Keratinocyte (primary cell): ENCODE measurements around the gene TNS1. TPM values are rescaled to one million over a fixed set of nuclear protein-coding genes. Genes with fewer than 3 reads are reported as not detected.
A peak's percentile ranks its signal among the peaks of the same experiment; 100 is the strongest.

ENCODE experiments used
- DNase-seq: peaks from one replicate; pipeline ENCODE4 v3.0.0-alpha.2; 2011; ENCODE audit warnings: low read depth, missing footprints, low spot score
- FAIRE-seq: peaks from 2 replicates; lab custom pipeline; 2011; peaks lifted over from hg19 to GRCh38; lab: Jason Lieb, UNC
- H2AFZ ChIP-seq: 2 replicates; pipeline ENCODE4 v1.6.0; 2012; ENCODE audit warnings: low read length, control low read depth, inconsistent platforms; ENCODE audit not compliant: control insufficient read depth
- H3K27ac ChIP-seq: 2 replicates; pipeline ENCODE4 v1.5.1; 2011; ENCODE audit warnings: low read length; ENCODE audit not compliant: control insufficient read depth, insufficient read depth
- H3K27me3 ChIP-seq: 3 replicates; pipeline ENCODE4 v1.6.0; 2011; ENCODE audit warnings: low read length; ENCODE audit not compliant: control insufficient read depth, insufficient read depth; ENCODE audit errors: extremely low read depth
- H3K36me3 ChIP-seq, 2 experiments: 2 replicates in 1 of 2; 3 replicates in 1 of 2; pipeline ENCODE4 v1.5.1; 2011; ENCODE audit warnings: low read length in 2 of 2, mild to moderate bottlenecking in 1 of 2; ENCODE audit not compliant: control insufficient read depth in 2 of 2, insufficient read depth in 2 of 2; ENCODE audit errors: extremely low read depth in 1 of 2
- H3K4me1 ChIP-seq: 3 replicates; pipeline ENCODE4 v1.5.1; 2011; ENCODE audit warnings: low read length; ENCODE audit not compliant: control insufficient read depth, insufficient read depth; ENCODE audit errors: extremely low read depth
- H3K4me2 ChIP-seq: 3 replicates; pipeline ENCODE4 v1.6.0; 2011; ENCODE audit warnings: low read depth, low read length; ENCODE audit not compliant: control insufficient read depth, insufficient read depth; ENCODE audit errors: extremely low read depth
- H3K4me3 ChIP-seq, 3 experiments: fragments of 200-600 bp in 1 of 3; sonication (generic) in 1 of 3; 2 replicates in 2 of 3; 3 replicates in 1 of 3; pipeline ENCODE4 v1.5.1; 2011 to 2016; ENCODE audit warnings: low read length in 3 of 3, mild to moderate bottlenecking in 3 of 3, control low read depth in 2 of 3, inconsistent platforms in 1 of 3, low read depth in 1 of 3, mixed read lengths in 1 of 3, mixed run types in 1 of 3, moderate library complexity in 1 of 3; ENCODE audit not compliant: control insufficient read depth in 2 of 3, insufficient read depth in 2 of 3; ENCODE audit errors: extremely low read depth in 1 of 3
- H3K79me2 ChIP-seq: 2 replicates; pipeline ENCODE4 v1.6.0; 2012; ENCODE audit warnings: low read length; ENCODE audit not compliant: control insufficient read depth, insufficient read depth
- H3K9ac ChIP-seq: 3 replicates; pipeline ENCODE4 v1.6.0; 2011; ENCODE audit warnings: low read length; ENCODE audit not compliant: control insufficient read depth, insufficient read depth; ENCODE audit errors: extremely low read depth
- H3K9me1 ChIP-seq: 3 replicates; pipeline ENCODE4 v1.6.0; 2011; ENCODE audit warnings: low read length; ENCODE audit not compliant: control insufficient read depth, insufficient read depth; ENCODE audit errors: extremely low read depth
- H3K9me3 ChIP-seq: 2 replicates; pipeline ENCODE4 v1.5.1; 2012; ENCODE audit warnings: low read depth, low read length; ENCODE audit not compliant: control insufficient read depth
- H4K20me1 ChIP-seq: 3 replicates; pipeline ENCODE4 v1.6.0; 2011; ENCODE audit warnings: low read length; ENCODE audit not compliant: control insufficient read depth, insufficient read depth; ENCODE audit errors: extremely low read depth
- CTCF ChIP-seq, 3 experiments: IDR thresholded peaks in 1 of 3; conservative IDR thresholded peaks in 1 of 3; optimal IDR thresholded peaks in 1 of 3; 2 replicates in 2 of 3; 3 replicates in 1 of 3; pipeline versions ENCODE3 to v1.5.1; 2011; ENCODE audit warnings: low read length in 3 of 3, mild to moderate bottlenecking in 3 of 3, moderate library complexity in 2 of 3, control low read depth in 1 of 3, inconsistent platforms in 1 of 3; ENCODE audit not compliant: insufficient read depth in 2 of 3; ENCODE audit errors: extremely low read depth in 1 of 3
- EZH2 ChIP-seq: IDR thresholded peaks from one replicate; pipeline ENCODE4 v1.6.1; 2012; ENCODE audit warnings: inconsistent platforms, mild to moderate bottlenecking, low read length, moderate library complexity
- dilution Hi-C: fragments of 300-500 bp; cut with MboI; formaldehyde crosslinking; loops from one replicate; pipeline ENCODE4 v1.7.0; 2020; ENCODE audit warnings: low sequenced_read_pairs; ENCODE audit not compliant: extremely low pct_ligation_motif_present
- polyA plus RNA-seq, 5 experiments: library from polyadenylated mRNA; depleted of rRNA in 3 of 5; stranded (reverse) in 3 of 5; stranded (forward) in 1 of 5; unstranded in 1 of 5; fragments of >200 nt; gene quantifications; 1 replicate in 1 of 5; 2 replicates in 3 of 5; 3 replicates in 1 of 5; pipeline versions ENCODE4 v1.2.1 to v1.2.3, GENCODE V29; 2011 to 2012; ENCODE audit warnings: missing spikeins in 2 of 5, low read depth in 1 of 5, low replicate concordance in 1 of 5

TNS1 gene
- polyA plus RNA-seq, 1 donor (not counting 4 experiments of a cell fraction or from before 2014, with no cell fraction given), result 2.5 TPM

DNA sequence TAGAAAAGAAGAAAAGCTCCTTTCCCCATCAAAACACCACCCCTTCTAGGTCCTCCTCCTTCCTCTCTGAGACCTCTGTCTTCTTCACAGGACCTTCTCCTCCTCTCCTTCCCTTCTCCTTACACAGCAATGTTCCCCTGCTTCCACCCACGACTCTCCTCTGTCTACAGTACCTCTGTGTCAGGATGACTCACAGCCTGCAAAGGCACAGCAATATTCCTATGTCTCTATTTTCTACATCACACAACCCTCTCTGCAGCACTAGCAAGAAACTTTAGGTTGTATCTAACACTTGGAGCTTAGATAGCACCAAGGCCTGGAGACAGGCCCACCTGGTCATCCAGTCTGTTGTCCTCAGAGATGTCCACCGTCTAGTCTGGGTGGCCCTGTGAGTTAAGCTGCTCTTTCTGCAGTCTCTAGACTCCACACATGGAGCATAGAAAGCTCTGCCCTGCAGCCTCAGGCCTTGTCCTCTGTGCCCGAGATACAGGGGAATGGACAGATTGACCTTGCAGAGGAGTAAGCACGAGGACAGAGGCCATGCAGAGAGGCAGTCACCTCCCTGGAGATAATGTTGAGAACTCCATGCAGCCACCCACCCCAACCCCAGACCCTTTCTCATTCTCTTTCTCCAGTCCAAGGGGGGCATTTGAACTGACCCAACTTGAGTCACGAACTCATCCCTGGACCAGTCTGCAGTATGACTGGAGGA, 212.0 kb downstream of the TNS1 start:
- no peaks in the 10 kb centered on the region for H3K9me1 ChIP-seq
- no peak overlapping the region for H3K9ac ChIP-seq
- no peaks in the 10 kb centered on the region for H4K20me1 ChIP-seq
- H3K4me2 ChIP-seq, result no peak overlapping the region
- no peaks in the 10 kb centered on the region for H3K27me3 ChIP-seq
- peaks cover 4% of the 10 kb centered on the region for H3K4me1 ChIP-seq
- H3K27ac ChIP-seq, result no peak overlapping the region
- no peak for DNase-seq
- dilution Hi-C loops, result no loop called here
- TF ChIP-seq EZH2 (no peak), CTCF (optimal IDR thresholded peaks at IDR 0.05 in 1 of 3, IDR thresholded peaks at IDR 0.05 in 1 of 3, conservative IDR thresholded peaks at IDR 0.05 in 1 of 3; ENCODE audit: extremely low read depth in 1 of 3, insufficient read depth in 2 of 3, low read length in 3 of 3) (no peak)
- no peaks in the 10 kb centered on the region for H3K36me3 ChIP-seq
- no peak overlapping the region for H2AFZ ChIP-seq
- H3K4me3 ChIP-seq, result no peak overlapping the region
- peak; percentile 74 for FAIRE-seq
- H3K79me2 ChIP-seq, result no peaks in the 10 kb centered on the region
- H3K9me3 ChIP-seq, result no peaks in the 10 kb centered on the region

- Histone ChIP-seq H3K9ac (no peak overlapping the region), H3K36me3 (no peaks in the 10 kb centered on the region), H3K4me3 (no peak overlapping the region), H2AFZ (no peak overlapping the region), H3K4me1 (peaks cover 4% of the 10 kb centered on the region), H3K9me1 (no peaks in the 10 kb centered on the region), H3K79me2 (no peaks in the 10 kb centered on the region), H3K27me3 (no peaks in the 10 kb centered on the region), H3K4me2 (no peak overlapping the region), H3K27ac (no peak overlapping the region), H3K9me3 (no peaks in the 10 kb centered on the region), H4K20me1 (no peaks in the 10 kb centered on the region)
- FAIRE-seq (no peak), DNase-seq (no peak)
- dilution Hi-C loops, result no loop called here
- no peak for TF ChIP-seq CTCF (optimal IDR thresholded peaks at IDR 0.05 in 1 of 3, IDR thresholded peaks at IDR 0.05 in 1 of 3, conservative IDR thresholded peaks at IDR 0.05 in 1 of 3; ENCODE audit: extremely low read depth in 1 of 3, insufficient read depth in 2 of 3, low read length in 3 of 3)
- TF ChIP-seq EZH2, result no peak
Measured at GRCh38 chr2:217790195-217790594, 212.6 kb downstream of the TNS1 start.
